GM15510 (cell line): Measurements from ENCODE around the gene CIDEC.
A peak's percentile ranks its signal among the peaks of the same experiment; 100 is the strongest.

Source experiments
- POLR2A ChIP-seq: IDR thresholded peaks from 3 replicates; pipeline ENCODE4 v1.6.1; 2011; ENCODE audit warnings: borderline replicate concordance; ENCODE audit not compliant: insufficient read length; ENCODE audit errors: extremely low read depth

Gene CIDEC

DNA sequence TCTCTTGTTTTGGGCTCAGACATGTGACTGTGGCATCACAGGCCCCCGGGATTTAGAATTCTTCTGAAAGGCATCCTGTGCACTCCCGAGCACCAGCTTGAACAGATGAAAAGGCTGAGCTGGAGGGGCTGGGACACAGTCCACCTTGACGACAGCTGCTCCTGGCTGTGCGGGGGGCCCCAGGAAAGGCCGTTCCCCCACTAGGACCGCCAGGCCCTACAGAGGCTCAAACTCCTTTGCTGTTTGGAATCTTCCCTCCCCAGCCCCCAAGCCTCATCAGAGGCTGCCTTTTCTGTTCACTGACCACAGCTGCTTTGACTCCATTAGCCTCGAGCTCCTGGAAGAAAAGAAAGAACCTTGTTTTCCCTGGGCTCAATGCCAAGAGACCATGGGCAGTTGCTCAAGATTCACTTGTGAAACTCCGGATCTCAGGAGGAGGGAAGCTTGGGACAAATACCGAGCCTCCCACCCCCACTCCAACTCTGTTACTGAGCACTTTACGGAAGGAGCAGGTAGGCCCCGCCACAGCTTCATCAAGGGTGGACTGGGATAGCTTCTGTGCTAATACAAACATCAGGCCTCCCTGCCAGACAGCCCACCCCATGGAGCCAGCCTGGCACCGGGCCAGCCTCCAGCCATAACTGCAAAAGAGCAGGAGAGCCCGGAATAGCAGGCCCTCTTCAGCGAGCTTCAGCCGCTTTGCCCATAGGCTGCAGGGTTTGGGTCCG, 15.7 kb downstream of the CIDEC start:
- TF ChIP-seq POLR2A: no peak

GRCh38 chr3:9863058-9863772, 16.8 kb downstream of the CIDEC start:
- TF ChIP-seq POLR2A: no peak

DNA sequence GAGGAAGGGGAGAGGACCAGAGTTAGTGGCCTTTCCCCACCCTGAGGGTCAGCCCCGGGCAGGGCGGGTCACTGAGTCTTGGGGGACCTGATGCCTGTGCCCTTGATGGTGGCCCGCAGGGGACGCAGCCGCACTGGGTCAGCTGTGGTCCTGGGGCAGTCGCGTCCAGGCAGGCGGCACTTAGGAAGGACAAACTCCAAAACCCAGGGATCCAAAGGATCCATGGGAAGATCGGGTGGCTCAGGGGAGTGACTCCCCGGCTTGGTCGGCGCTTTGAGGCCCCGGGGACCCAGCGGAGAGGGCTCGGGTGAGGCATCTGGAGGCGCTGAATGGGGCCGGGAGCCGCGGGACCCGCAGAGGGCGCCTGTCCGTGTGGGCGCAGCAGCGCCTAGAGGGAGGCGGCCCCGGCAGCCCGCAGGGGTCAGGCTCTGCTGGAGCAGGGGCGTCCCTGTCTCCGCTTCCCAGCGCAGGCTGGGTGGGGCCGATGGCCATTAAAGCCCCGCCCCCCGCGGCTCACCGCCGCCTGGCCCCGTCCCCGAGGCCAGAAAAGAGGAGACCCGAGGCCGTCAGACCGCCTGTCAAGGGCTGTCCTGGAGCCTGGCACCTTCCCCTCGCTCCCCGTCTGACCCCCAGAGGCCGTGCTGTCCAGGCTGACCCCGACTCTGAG, 17.5 kb downstream of the CIDEC start:
- no peak for TF ChIP-seq POLR2A

DNA sequence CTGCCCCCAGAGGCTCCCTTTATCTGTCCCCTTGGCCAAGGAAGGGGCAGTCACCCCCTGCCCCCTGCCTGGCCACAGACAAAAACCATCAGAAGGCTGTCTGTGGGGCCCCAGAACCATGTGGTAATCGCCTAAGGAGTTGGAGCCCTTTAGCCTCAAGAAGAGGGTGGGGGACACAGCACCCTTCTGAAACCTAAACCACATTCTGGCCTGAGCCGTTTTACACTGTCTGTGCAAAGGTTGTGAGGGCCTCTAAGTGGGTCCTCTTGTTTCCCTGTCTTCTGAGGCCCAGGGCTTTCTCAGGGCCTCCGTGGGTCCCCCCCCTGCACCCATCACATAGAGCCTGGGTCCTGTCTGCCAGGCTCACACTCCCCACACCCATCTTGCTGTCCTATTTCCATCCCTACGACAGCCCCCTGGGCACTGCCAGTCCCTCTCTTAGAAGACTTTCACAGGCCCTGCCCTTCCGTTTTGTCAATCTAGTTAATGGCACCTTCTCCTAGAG, 18.4 kb downstream of the CIDEC start:
- TF ChIP-seq POLR2A: no peak

DNA sequence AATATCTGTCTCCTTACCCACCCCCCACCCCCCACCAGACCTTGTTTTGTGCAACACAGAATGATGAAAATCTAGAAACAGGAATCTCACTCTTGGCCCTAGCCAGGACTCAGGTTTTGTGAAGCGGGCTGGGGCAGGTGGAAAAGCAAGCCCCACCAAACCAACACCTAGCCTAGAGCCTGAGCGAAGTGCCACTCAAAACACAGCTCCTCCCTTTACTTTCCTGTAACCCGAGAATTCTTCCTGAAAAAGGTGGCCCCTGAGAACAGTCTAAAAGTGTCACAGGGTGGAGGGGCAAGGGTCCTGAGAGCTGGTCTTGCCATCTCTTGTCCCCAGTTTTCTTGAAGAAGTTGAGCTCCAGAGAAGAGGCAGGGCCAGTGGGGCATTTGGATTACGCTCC, 18.9 kb downstream of the CIDEC start:
- no peak for TF ChIP-seq POLR2A

GRCh38 chr3:9859530-9860025, 20.5 kb downstream of the CIDEC start:
- TF ChIP-seq POLR2A: no peak

DNA sequence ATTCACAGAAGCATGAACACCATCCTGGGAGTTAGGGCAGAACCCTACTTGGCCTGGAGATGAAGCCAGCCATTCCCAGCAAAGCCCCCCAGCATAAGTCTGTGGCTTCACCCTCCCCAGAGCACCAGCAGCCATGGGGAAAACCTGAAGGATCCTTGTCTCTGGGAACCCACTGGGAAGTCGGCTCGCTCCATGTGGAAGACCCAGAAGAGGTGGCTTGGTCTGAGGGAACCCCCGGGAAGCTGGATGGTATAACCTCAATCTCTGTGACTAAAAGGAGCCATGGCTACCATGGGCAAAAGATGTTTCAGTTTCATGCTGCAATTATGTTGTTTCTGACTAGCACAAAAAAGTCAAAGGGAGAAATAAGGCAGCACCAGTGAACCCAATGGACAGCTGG, 24.5 kb downstream of the CIDEC start:
- TF ChIP-seq POLR2A: no peak

DNA sequence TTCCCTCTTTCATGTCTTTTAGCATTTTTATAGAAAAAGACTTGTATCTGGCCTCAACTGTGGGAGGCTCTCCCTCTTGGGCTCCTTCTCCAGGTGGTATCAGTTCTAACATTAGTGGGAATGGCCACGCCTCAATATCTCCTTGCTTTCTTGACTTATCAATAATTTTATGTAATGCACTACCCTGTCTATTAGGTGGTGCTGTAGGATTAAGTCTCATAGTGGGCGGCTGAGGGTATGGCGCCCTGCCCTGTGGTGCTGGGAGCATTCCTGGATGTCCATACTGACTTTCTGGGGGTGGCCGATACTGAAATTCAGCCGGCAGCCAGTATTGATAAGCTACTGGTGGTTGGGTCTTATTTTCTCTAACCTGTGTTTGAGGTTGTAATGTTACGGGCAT, 27.5 kb downstream of the CIDEC start:
- TF ChIP-seq POLR2A: no peak

GRCh38 chr3:9846931-9847488, 33.0 kb downstream of the CIDEC start:
- no peak for TF ChIP-seq POLR2A

DNA sequence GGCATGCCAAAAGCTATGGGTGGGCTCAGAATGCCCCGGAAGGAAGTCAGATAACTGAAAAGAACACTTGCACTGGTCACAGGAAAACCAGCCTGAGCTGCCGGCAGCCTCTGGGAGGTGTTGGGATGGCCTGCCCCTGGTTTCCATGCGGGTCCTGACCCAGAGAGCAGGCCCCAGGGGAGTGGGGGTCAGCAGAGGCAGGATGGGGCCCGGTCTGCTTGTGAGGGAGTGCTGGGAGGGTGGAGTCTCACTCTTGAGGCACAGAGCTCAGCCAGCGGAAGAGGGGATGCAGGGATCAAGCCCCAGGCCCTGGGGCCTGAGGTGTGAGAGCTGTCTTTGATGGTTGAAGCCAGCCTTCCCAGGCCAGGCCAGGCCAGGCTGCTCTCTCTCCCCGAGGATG, 33.8 kb downstream of the CIDEC start:
- TF ChIP-seq POLR2A: no peak

GRCh38 chr3:9843715-9844438, 36.2 kb downstream of the CIDEC start, which contains the start of gene RPUSD3:
RPUSD3 (minus strand) TSS chr3:9844008; CDS start chr3:9843990, 18 bp downstream.
- TF ChIP-seq POLR2A: peak; percentile 84

DNA sequence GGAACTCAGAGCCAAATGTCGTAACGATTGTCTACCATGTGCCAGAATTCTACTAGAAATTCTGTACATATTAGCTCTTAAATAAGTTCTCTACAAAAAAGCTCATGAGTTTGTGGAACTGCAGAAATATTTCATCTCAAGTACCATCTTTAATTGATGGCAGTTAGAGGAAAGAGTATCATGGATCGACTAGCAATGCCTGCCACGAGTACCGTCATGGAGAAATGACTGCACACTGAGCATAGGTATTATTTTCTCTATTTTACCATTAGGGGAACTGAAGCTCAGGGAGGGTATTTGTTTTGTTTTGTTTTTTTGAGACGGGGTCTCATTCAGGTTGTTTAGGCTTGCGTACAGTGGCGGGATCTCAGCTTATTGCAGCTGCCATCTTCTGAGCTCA, 39.0 kb downstream of the CIDEC start:
- no peak for TF ChIP-seq POLR2A

GRCh38 chr3:9838856-9839255, 41.2 kb downstream of the CIDEC start:
- no peak for TF ChIP-seq POLR2A

GRCh38 chr3:9837701-9838582, 42.1 kb downstream of the CIDEC start:
- no peak for TF ChIP-seq POLR2A
